ENCODE measurements around the gene TRIM17. TPM values are rescaled to one million over a fixed set of nuclear protein-coding genes. Genes with fewer than 3 reads are reported as not detected.

The TRIM17 gene
- total RNA-seq, 1 donor from 2014 or later: 22.6 TPM

DNA sequence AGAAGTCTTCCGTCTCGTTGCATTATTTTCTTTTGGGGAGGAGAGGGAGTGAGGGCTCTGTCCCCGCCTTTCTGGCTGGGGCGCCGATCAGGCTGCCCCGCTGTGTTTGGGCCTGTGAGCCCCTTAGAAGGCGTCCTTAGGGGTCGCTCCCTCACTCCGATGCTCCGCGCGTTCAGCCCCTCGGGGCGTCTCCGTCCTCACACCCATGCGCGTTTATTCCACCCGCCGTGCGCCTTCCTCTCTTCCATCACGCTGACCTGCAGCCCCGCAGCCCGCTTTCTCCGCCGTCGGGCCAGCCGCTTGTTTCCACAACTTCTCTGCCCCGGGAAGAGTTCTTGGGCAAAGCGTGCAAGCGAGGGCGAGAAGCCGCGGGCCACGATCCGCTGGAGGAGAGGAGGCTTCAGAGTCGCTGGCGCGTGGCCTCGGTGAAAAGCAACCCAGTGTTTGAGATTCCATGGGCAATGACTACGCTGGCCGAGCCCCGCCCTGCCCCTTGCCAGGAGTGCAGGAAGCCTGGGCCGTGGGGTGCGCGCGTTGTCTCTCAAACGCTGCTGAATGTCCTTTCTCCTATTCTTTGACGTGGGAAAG lies 37.7 kb downstream of the TRIM17 start:
- DNase-seq (ENCODE audit: low spot score): no peak

DNA sequence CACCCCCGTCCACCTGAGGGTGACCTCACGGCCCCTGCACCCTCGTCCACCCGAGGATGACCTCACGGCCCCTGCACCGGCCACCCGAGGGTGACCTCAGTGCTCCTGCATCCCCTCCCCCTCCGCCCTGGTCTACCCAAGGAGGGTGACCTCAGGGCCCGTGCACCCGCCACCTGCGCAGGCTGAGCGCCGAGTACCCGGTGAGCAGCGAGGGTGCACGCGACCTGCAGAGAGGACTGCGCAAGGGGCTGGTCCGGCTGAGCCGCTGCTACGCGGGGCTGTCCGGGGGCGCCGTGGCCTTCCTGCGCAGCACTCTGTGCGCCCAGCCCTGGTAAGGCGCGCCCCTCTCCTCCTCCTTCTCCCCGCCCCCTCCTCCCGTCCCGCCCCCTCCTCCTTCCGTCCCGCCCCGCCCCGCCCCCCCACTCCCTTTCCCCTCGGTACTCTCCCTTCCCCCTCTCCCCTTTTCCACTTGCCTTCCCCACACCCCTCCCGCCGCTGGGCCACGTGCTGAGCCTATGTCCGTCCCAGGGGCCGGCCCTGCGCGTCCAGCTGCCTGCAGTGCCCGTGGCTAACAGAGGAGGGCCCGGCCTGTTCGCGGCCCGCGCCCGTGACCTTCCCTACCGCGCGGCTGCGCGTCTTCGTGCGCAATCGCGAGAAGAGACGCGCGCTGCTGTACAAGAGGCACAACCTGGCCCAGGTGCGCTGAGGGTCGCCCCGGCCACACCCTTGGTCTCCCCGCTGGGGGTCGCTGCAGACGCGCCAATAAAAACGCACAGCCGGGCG lies 38.4 kb downstream of the TRIM17 start:
- peak; percentile 83 for DNase-seq (ENCODE audit: low spot score)

DNA sequence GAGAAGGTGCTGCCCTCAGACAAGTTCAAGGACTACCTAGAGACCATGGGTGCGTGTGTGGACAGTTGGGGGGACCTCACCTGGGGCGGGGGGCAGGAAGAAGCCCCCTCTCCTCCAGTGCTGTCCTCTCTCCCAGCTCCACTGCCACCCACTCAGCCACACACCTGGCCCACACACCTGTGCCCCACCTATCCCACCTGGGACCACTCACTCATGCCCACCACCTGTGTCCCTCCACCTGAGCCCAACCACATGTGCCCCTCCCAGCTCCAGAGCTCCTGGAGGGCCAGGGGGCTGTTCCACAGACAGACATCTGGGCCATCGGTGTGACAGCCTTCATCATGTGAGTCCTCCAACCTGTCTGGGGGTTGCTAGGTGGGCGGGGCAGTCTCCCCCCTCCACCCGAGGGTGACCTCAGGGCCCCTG lies 39.0 kb downstream of the TRIM17 start:
- no peak for DNase-seq (ENCODE audit: low spot score)

DNA sequence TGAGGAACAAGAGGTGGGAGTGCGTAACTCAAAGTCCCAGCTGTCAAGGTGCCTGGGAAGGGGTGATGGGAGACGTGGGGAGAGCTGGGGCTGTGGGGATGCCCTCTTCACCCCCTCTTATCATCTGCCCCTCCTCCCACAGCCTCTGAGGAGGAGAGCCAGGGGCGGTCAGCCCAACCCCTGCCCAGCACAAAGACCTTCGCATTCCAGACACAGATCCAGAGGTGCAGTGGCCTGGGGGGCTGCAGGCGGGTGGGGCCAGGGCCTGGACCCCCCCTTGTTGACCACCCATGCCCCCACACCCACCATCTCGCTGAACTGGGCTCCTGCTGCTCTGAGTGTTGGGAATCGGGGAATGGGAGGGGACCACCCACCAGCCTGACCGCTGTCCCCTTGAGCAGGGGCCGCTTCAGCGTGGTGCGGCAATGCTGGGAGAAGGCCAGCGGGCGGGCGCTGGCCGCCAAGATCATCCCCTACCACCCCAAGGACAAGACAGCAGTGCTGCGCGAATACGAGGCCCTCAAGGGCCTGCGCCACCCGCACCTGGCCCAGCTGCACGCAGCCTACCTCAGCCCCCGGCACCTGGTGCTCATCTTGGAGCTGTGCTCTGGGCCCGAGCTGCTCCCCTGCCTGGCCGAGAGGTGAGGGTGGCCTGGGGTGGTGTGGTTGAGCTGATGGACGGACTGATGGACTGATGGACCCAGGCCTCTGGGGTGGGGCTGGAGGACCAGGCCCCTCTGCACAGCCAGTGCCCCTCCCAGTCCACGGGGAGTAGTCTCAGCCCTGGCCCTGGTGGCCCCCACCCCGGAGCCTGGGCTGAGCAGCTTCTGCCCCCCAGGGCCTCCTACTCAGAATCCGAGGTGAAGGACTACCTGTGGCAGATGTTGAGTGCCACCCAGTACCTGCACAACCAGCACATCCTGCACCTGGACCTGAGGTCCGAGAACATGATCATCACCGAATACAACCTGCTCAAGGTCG lies 39.7 kb downstream of the TRIM17 start:
- no peak for DNase-seq (ENCODE audit: low spot score)

DNA sequence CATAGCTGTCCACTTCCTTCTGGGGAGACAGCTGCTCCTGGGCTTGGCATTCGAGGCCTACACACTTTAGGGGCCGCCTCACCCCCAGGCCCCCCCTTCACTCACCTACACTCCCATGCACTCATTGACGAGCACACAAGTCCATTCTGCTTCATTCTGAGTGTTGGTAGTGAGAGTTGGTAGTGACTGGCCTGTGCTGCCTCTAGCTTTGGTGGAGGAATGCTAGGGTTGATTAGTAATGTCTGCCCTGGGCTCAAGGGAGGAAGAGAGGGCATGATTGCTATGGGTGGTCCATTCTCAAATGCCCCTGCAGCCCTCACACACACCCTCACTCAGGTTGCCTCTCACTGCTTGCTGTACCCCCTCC lies 40.4 kb downstream of the TRIM17 start:
- no peak for DNase-seq (ENCODE audit: low spot score)

DNA sequence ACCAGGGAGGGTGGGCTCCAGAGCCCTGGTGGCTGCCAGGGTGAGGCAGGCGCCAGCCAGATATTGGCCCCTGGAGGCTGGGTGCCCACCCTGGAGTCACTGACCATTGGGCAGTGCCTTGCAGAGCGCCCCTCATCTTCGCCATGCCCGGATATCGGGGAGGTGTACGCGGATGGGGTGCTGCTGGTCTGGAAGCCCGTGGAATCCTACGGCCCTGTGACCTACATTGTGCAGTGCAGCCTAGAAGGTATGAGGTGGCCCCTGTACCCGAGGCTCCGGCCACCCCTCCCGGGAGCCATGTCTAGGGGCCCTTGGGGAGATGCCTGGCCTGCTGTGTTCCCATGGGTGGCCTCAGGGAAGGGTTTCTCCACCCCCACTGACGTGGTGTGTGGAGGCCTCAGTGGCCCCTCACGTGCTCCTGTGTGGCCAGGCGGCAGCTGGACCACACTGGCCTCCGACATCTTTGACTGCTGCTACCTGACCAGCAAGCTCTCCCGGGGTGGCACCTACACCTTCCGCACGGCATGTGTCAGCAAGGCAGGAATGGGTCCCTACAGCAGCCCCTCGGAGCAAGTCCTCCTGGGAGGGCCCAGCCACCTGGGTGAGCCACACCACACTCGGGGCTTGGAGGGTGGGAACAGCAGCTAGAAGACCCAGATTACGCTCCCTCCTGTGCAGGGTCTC lies 40.9 kb downstream of the TRIM17 start:
- no peak for DNase-seq (ENCODE audit: low spot score)

DNA sequence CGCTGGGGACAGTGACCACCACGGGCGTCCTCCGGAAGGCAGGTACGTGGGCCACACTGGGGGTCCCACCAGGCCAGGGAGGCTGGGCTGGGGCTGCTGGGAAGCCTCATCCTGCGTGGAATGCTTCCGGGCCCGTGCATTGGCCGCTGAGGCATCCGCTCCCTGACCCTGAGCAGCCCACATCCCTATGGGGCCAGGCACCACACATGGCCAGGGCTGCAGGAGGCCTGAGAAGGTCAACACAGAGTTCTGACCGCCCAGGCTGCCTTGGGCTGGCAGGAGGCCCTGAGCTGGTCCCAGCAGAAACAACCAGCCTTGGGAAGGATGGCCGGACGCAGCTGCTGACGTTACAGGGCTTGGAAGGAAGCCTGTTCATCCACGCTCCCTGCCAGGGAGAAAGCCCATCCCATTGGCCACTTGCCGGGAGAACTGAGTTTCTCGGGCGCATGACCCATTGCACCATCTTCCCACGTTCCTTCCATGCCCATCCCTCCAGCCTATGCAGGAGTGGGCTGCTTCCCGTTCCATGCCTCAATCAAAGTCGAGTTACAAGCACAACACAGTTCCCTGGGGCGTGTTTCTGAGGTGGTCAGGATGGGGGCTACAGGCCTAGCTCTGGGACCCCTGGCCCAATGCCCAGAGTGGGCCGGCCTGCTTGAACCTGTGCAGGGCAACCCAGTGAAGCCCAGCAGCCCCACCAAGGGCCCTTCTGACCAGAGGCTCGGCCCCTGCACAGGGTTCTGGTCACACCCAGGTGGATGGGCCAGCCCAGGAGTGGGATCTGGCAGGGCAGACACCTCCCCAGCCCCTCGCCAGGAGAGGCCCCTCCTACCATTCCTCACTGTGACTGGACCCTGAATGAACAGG lies 41.7 kb downstream of the TRIM17 start:
- peak; percentile 93 for DNase-seq (ENCODE audit: low spot score)

DNA sequence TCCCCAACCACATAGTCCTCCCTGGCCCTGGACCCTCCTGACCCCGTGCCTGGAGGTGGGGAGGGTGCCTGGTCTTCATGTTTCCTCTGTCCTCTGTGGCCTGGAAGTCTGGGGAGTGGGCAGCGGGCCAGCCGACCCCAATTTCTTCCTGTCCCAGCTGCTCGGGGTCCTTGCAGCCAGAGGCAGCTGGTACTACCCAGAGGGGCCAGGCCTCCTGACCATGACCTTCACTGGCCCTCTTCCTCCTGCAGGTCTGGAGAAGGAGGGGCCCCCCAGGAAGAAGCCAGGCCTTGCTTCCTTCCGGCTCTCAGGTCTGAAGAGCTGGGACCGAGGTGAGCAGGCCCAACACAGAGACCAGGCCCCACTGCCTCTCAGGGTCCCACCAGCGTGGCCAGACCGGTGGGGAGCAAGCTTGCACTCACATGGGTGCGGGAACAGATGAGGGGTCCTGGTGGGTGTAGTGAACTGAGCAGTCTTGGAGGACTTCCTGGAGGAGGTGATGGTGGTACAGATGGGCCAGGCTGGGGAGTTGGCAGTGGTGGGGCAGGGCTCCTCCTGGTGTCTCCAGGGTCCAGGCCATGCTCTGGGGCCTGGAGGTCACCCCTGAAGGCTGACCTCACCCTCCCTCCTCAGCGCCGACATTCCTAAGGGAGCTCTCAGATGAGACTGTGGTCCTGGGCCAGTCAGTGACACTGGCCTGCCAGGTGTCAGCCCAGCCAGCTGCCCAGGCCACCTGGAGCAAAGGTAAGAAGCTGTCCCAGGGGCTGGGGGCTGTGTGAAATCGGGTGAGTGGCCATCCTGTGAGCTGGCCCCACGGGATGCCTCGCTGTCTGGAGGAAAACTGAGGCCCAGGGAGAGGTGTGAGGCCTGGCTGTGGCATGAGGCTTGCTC lies 42.7 kb downstream of the TRIM17 start:
- DNase-seq (ENCODE audit: low spot score): no peak

DNA sequence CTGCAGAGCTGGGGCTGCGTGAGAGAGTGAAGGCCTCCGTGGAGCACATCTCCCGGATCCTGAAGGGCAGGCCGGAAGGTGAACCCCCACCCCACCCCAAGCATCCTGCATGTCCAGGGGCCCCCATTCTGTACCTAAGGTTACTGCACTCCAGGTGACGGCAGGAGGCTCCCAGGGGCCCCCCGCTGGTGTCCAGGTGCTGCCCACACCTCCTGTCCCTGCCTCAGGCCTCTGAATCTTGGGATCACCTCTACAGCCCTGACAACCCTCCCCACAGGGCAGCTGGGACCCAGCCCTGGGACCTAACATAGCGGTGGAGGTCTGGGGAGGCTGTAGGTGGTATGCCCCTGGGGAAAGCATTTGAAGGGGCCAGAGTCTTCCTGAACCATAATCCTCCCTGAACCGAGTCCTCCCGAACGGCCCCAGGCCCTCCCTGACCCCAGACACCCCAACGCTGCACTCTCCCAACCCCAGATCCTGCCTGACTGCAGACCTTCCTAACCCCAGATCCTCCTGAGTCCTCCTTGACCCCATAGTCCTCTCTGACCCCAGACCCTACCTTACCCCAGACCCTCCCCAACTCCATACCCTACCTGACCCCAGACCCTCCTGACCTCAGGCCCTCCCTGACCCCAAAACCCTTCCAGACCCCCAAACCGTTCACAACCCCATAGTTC lies 43.5 kb downstream of the TRIM17 start:
- DNase-seq (ENCODE audit: low spot score): no peak

DNA sequence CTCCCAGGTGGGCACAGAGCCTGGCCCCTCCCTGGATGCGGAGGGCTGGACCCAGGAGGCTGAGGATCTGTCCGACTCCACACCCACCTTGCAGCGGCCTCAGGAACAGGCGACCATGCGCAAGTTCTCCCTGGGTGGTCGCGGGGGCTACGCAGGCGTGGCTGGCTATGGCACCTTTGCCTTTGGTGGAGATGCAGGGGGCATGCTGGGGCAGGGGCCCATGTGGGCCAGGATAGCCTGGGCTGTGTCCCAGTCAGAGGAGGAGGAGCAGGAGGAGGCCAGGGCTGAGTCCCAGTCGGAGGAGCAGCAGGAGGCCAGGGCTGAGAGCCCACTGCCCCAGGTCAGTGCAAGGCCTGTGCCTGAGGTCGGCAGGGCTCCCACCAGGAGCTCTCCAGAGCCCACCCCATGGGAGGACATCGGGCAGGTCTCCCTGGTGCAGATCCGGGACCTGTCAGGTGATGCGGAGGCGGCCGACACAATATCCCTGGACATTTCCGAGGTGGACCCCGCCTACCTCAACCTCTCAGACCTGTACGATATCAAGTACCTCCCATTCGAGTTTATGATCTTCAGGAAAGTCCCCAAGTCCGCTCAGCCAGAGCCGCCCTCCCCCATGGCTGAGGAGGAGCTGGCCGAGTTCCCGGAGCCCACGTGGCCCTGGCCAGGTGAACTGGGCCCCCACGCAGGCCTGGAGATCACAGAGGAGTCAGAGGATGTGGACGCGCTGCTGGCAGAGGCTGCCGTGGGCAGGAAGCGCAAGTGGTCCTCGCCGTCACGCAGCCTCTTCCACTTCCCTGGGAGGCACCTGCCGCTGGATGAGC lies 44.3 kb downstream of the TRIM17 start:
- DNase-seq (ENCODE audit: low spot score): no peak

DNA sequence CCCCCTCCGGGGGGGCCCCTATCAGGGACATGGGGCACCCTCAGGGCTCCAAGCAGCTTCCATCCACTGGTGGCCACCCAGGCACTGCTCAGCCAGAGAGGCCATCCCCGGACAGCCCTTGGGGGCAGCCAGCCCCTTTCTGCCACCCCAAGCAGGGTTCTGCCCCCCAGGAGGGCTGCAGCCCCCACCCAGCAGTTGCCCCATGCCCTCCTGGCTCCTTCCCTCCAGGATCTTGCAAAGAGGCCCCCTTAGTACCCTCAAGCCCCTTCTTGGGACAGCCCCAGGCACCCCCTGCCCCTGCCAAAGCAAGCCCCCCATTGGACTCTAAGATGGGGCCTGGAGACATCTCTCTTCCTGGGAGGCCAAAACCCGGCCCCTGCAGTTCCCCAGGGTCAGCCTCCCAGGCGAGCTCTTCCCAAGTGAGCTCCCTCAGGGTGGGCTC lies 44.9 kb downstream of the TRIM17 start:
- no peak for DNase-seq (ENCODE audit: low spot score)

DNA sequence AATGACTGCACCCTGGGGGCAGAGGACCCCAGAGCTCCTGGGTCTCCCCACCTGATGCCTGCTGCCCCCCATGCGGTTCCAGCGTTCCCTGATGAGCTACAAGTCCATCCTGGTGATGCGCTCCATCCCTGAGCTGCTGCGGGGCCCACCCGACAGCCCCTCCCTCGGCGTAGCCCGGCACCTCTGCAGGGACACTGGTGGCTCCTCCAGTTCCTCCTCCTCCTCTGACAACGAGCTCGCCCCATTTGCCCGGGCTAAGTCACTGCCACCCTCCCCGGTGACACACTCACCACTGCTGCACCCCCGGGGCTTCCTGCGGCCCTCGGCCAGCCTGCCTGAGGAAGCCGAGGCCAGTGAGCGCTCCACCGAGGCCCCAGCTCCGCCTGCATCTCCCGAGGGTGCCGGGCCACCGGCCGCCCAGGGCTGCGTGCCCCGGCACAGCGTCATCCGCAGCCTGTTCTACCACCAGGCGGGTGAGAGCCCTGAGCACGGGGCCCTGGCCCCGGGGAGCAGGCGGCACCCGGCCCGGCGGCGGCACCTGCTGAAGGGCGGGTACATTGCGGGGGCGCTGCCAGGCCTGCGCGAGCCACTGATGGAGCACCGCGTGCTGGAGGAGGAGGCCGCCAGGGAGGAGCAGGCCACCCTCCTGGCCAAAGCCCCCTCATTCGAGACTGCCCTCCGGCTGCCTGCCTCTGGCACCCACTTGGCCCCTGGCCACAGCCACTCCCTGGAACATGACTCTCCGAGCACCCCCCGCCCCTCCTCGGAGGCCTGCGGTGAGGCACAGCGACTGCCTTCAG lies 45.5 kb downstream of the TRIM17 start:
- DNase-seq (ENCODE audit: low spot score): no peak

DNA sequence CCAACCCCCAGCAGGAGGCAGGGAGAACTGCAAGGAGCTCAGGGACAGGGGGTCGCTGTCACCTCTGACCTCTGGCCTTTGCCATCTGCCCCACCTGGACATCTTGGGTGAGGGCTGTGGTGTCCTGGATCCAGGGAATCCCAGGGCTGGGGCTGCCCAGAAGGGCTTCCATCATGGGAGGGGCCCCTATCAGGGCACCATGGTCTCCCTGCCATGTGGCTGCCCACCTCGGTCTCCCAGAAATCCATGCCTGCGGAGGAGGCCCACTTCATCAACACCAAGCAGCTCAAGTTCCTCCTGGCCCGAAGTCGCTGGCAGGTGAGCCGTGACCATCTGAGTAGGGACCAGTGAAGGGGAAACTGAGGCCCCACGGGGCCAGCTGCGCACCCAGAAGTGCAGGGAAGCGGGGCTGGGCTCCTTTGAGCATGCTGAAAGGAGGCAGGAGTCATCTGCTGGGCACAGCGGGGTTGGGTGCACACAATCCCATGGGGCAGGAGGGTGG lies 46.2 kb downstream of the TRIM17 start:
- no peak for DNase-seq (ENCODE audit: low spot score)

DNA sequence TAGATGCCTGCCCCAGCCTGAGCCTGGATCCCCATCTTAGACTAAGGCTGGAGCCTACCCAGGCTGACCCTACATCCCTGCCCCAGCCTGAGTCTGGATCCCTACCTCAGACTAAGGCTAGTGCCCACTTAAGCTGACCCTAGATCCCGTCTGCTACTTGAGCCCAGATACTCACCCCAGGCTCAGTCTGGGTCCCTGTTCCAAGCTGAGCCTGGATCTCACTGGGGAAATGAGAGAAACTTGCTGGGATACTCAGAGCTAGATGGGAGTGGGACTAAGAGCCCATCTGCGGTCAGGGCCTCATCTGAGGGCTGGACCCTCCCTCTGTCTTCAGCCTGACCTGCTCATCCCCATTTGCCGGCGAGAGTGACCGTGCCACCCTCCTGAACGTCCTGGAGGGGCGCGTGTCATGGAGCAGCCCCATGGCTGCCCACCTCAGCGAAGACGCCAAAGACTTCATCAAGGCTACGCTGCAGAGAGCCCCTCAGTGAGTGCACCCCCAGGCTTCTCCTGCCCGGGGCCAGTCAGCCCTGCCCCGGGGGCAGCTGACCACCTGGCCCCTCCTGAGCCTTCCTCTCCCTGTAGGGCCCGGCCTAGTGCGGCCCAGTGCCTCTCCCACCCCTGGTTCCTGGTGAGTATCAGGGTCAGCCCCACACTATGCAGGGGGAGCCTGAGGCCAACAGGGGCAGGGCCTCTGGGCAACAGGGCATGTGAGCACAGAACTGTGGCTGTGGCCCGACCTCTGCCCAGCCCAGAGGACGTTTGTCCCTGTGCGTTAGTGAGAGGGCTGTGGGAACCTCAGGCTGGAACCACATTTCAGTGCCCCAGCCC lies 46.8 kb downstream of the TRIM17 start:
- DNase-seq (ENCODE audit: low spot score): no peak

DNA sequence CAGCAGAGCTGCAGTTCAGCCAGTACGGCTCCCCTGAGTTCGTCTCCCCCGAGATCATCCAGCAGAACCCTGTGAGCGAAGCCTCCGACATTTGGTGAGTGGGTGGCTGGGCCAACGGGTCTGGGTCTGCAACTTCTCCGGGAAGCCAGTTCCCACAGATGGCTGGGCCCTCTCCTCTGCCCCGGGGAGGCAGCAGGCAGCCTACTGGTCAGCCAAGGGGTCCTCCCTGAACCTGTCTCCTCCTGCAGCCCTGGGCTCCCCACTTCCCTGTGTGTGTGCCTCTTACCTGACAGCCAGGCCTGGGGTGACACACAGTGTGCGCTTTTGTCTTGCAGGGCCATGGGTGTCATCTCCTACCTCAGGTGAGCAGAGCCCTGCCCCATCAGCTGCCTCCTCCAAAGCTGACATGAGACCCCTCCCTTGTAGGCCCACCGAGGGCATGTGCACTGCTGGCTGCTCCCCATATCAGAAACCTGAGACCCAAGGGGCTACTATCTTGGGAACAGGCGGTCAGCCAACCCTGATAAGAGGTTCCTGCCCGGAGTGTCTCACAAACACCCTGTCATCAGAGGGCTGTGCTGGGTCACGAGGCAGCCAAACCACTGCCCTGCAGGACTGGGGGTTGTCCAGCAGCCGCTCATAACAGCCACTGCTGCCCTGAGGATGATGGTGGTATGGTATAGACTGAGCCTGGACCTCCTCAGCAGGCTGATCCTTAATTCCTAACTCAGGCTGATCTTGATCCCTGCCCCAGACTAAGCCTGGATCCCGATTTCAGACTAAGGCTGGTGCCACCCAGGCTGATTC lies 47.7 kb downstream of the TRIM17 start:
- DNase-seq (ENCODE audit: low spot score): no peak
